SH-SY5Y (cell line): ENCODE measurements around the gene CLSTN2.

Experiments used
- GATA2 ChIP-seq: IDR thresholded peaks from 2 replicates; pipeline ENCODE4 v1.6.1; 2011; ENCODE audit warnings: mild to moderate bottlenecking, low read depth, low read length
- GATA3 ChIP-seq: IDR thresholded peaks from 2 replicates; pipeline ENCODE4 v1.6.1; 2011; ENCODE audit warnings: low read depth, mild to moderate bottlenecking, low read length, moderate library complexity

DNA sequence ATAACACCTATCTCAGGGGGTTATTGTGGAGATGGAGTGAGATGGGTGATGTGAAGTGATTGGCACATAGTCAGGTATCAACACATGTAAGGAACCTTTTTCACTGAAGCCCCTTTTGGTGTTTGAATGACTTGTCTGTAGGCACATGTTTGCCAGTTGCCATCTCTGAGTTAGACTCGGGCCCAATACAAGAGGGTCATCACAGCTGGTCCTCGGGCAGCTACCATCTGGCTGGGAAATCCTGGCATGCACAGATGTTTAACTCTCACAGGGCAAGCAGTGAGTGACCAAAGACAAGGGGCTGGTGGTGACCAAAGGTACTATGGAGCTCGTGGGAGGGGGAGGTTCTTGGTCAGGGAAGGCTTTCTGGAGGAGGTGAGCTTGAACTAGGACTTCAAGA is 118.8 kb downstream of the CLSTN2 start:
- no peak for TF ChIP-seq GATA3
- no peak for TF ChIP-seq GATA2
